Kidney (tissue), 14 donors: ENCODE data around the gene ARL16. TPM values are rescaled to one million over a fixed set of nuclear protein-coding genes. Genes with fewer than 3 reads are reported as not detected.

ENCODE experiments used
- DNase-seq, 5 donors: peaks; one replicate each; pipeline ENCODE4 v3.0.0-alpha.2; 2013 to 2020
- FAIRE-seq: peaks from 2 replicates; lab custom pipeline; 2012; peaks lifted over from hg19 to GRCh38; lab: Jason Lieb, UNC
- H3K27ac ChIP-seq, 2 donors: one replicate each; pipeline ENCODE4 v1.7.0; 2013; ENCODE audit warnings: low read depth in 2 of 2, low read length in 2 of 2, inconsistent platforms in 1 of 2
- H3K27me3 ChIP-seq: one replicate; pipeline ENCODE4 v1.7.1; 2013; ENCODE audit warnings: low read length, inconsistent platforms; ENCODE audit not compliant: control insufficient read depth, insufficient read depth
- H3K36me3 ChIP-seq, 3 donors: one replicate each; pipeline versions ENCODE4 v1.7.0 to v1.7.1; 2013; ENCODE audit warnings: low read length in 3 of 3, control low read depth in 1 of 3, inconsistent platforms in 1 of 3; ENCODE audit not compliant: insufficient read depth in 3 of 3, control insufficient read depth in 2 of 3
- H3K4me1 ChIP-seq, 3 donors: one replicate each; pipeline versions ENCODE4 v1.7.0 to v1.7.1; 2013; ENCODE audit warnings: low read length in 3 of 3, inconsistent platforms in 1 of 3, low read depth in 1 of 3; ENCODE audit not compliant: control insufficient read depth in 2 of 3, insufficient read depth in 2 of 3
- H3K4me3 ChIP-seq, 3 donors: one replicate each; pipeline versions ENCODE4 v1.7.0 to v1.8.1; 2013; ENCODE audit warnings: low read length in 3 of 3, control low read depth in 1 of 3, inconsistent platforms in 1 of 3
- H3K9ac ChIP-seq, 3 donors: one replicate each; pipeline versions ENCODE4 v1.7.0 to v1.7.1; 2013; ENCODE audit warnings: low read length in 3 of 3, control low read depth in 1 of 3, inconsistent platforms in 1 of 3
- H3K9me3 ChIP-seq, 3 donors: one replicate each; pipeline versions ENCODE4 v1.7.0 to v1.7.1; 2013; ENCODE audit warnings: low read length in 3 of 3, control low read depth in 1 of 3, inconsistent platforms in 1 of 3; ENCODE audit not compliant: control insufficient read depth in 2 of 3, insufficient read depth in 1 of 3
- intact Hi-C: fragments of 100-400 bp; cut with DNase I; formaldehyde crosslinking; loops from one replicate; pipeline ENCODE4 v1.11.1; 2022
- polyA plus RNA-seq: library from polyadenylated mRNA; stranded (reverse); fragments of 350-450 nt; fragmentation: Illumina TruSeq; extraction: RNeasy Lipid Tissue Mini Kit (QIAGEN cat#74804); gene quantifications from one replicate; pipeline ENCODE4 v1.2.3, GENCODE V29; 2014; ENCODE audit warnings: low read depth, low replicate concordance; ENCODE audit not compliant: insufficient read depth
- total RNA-seq: library from RNA; stranded (reverse); fragmentation: NEBNext Ultra II Directional; extraction: Animal tissue kit (Norgen Biotek cat#: 25700); gene quantifications from one replicate; pipeline ENCODE4 v1.2.1, GENCODE V29; 2021
- TF ChIP-seq, protein P1 (sequence below): IDR thresholded peaks from 3 replicates; pipeline ENCODE4 v1.5.1; 2012; ENCODE audit warnings: mild to moderate bottlenecking, moderate library complexity, borderline replicate concordance; ENCODE audit not compliant: insufficient read depth; ENCODE audit errors: extremely low read depth
- donor health status: control.
- donor health status: control.
- donor health status: control.
- donor health status: control.
- donor health status: control.
- donor health status: DM: yes; HTN: yes; CAD: no.
- donor health status: Normal renal cell carcinoma (clear cell type).

The ARL16 gene
- total and polyA plus RNA-seq, 2 donors from 2014 or later = 34.7 to 76.1 TPM

GRCh38 chr17:81656835-81657234 lies 26.8 kb downstream of the ARL16 start:
- TF ChIP-seq, protein P1, sequence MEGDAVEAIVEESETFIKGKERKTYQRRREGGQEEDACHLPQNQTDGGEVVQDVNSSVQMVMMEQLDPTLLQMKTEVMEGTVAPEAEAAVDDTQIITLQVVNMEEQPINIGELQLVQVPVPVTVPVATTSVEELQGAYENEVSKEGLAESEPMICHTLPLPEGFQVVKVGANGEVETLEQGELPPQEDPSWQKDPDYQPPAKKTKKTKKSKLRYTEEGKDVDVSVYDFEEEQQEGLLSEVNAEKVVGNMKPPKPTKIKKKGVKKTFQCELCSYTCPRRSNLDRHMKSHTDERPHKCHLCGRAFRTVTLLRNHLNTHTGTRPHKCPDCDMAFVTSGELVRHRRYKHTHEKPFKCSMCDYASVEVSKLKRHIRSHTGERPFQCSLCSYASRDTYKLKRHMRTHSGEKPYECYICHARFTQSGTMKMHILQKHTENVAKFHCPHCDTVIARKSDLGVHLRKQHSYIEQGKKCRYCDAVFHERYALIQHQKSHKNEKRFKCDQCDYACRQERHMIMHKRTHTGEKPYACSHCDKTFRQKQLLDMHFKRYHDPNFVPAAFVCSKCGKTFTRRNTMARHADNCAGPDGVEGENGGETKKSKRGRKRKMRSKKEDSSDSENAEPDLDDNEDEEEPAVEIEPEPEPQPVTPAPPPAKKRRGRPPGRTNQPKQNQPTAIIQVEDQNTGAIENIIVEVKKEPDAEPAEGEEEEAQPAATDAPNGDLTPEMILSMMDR = no peak
- Histone ChIP-seq H3K27ac (no peak overlapping the region), H3K9me3 (no peaks in the 10 kb centered on the region), H3K9ac (no peak overlapping the region), H3K27me3 (no peaks in the 10 kb centered on the region), H3K4me1 (peaks cover 0 to 2% (median 0%) of the 10 kb centered on the region in 3 donors), H3K36me3 (no peaks in the 10 kb centered on the region), H3K4me3 (no peak overlapping the region)
- DNase-seq = peak in 1 of 5 donors; percentile 9
- no peak for FAIRE-seq
- intact Hi-C loops = no loop called here

DNA sequence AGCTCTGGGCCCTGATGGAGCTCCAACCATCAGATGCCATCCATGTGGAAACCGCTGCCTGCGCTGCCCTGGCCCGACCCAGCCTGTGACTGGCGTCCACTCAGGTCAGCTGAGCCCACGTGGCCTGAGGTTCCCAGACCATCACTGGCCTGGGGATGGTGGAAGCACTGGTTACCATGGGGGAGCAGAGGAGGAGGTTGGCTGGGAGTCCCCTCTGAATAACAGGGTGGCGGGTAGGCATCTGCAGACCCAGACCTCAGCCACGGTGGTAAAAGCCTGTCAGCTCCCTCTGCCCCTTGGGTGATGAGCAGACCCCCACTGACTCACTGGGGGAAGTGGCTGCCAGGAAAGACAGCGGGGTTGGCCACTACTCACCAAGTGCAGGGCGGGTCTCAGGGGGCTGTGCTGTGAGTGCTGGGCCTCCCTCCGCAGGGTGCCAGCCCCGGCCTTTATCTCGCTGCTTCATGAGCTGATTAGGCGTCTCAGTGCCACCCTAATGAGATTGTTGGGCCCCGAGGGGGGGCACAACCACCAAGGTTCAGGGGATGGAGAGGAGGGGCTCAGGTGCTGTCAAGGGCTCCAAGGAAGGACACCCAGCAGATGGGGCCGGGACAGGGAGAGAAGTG lies 27.4 kb downstream of the ARL16 start, which contains the start of gene PDE6G:
Gene PDE6G (minus strand): TSS at position 425 of the 626 bp plus-strand sequence. CDS start 3,237 bp downstream, outside the sequence.
- H3K4me1 ChIP-seq = peaks cover 0 to 2% (median 0%) of the 10 kb centered on the region in 3 donors
- DNase-seq = peak in 1 of 5 donors; percentile 72

GRCh38 chr17:81655378-81656117 lies 28.0 kb downstream of the ARL16 start:
- peaks cover 0 to 2% (median 0%) of the 10 kb centered on the region in 3 donors for H3K4me1 ChIP-seq
- H3K27me3 ChIP-seq = no peaks in the 10 kb centered on the region
- intact Hi-C loops = no loop called here
- DNase-seq (no peak), FAIRE-seq (no peak)
- no peaks in the 10 kb centered on the region for H3K36me3 ChIP-seq
- H3K4me3 ChIP-seq = no peak overlapping the region
- H3K9ac ChIP-seq = no peak overlapping the region
- H3K27ac ChIP-seq = no peak overlapping the region
- H3K9me3 ChIP-seq = no peaks in the 10 kb centered on the region
- TF ChIP-seq, protein P1 = no peak

More for the DNA sequence above, 27.4 kb downstream of the ARL16 start, which contains the start of gene PDE6G:
- H3K27me3 ChIP-seq = no peaks in the 10 kb centered on the region
- intact Hi-C loops = no loop called here
- no peak for FAIRE-seq
- H3K27ac ChIP-seq = no peak within 1 kb of the TSS
- no peak within 1 kb of the TSS for H3K4me3 ChIP-seq
- TF ChIP-seq, protein P1 = no peak
- H3K9ac ChIP-seq = no peak within 1 kb of the TSS
- no peaks in the 10 kb centered on the region for H3K36me3 ChIP-seq
- no peaks in the 10 kb centered on the region for H3K9me3 ChIP-seq
